PC-3 (cell line): ENCODE results near the gene BMPR1A. TPM values are rescaled to one million over a fixed set of nuclear protein-coding genes. Genes with fewer than 3 reads are reported as not detected.
A peak's percentile ranks its signal among the peaks of the same experiment; 100 is the strongest.

Source experiments
- ATAC-seq: fragments of 200-7000 bp; cut with Tn5 transposase; 2 replicates; pipeline ENCODE4 v1.9.1; 2020; ENCODE audit warnings: mild to moderate bottlenecking, moderate library complexity
- BruUV-seq: library from RNA; stranded (reverse); fragments of 400-500 nt; replicated peaks from 2 replicates; lab custom pipeline; 2021; lab: Mats Ljungman, UMichigan
- CTCF ChIA-PET: fragments of 300-600 bp; sonication (Branson Sonifier 250); formaldehyde crosslinking; loops from one replicate; lab custom pipeline; 2022; ENCODE audit warnings: antibody characterized with exemption; lab: Charles Lee
- POLR2A ChIA-PET: fragments of 300-600 bp; sonication (Branson Sonifier 250); formaldehyde crosslinking; loops from one replicate; lab custom pipeline; 2022; ENCODE audit warnings: antibody characterized with exemption; ENCODE audit not compliant: unreplicated experiment; lab: Charles Lee
- DNase-seq: peaks from one replicate; pipeline ENCODE4 v3.0.0-alpha.2; 2015
- H2AFZ ChIP-seq: fragments of 300-600 bp; sonication (generic); 2 replicates; pipeline ENCODE4 v1.6.0; 2016; ENCODE audit warnings: antibody characterized with exemption, low read length
- H3F3A ChIP-seq: fragments of 300-600 bp; sonication (generic); one replicate; pipeline ENCODE4 v1.6.0; 2017; ENCODE audit warnings: antibody characterized with exemption, low read length, control low read depth, mild to moderate bottlenecking; ENCODE audit not compliant: unreplicated experiment
- H3K27ac ChIP-seq: fragments of 300-600 bp; sonication (generic); 2 replicates; pipeline ENCODE4 v1.5.1; 2016; ENCODE audit warnings: mild to moderate bottlenecking, low read length
- H3K27me3 ChIP-seq: fragments of 300-600 bp; sonication (generic); 2 replicates; pipeline ENCODE4 v1.6.1; 2016; ENCODE audit warnings: low read length, mixed read lengths
- H3K36me3 ChIP-seq: fragments of 300-600 bp; sonication (generic); 2 replicates; pipeline ENCODE4 v1.6.1; 2016; ENCODE audit warnings: low read depth, mixed run types, low read length, mixed read lengths
- H3K4me1 ChIP-seq: fragments of 300-600 bp; sonication (generic); 2 replicates; pipeline ENCODE4 v1.5.1; 2016; ENCODE audit warnings: low read length; ENCODE audit not compliant: insufficient read depth
- H3K4me2 ChIP-seq: fragments of 300-600 bp; sonication (generic); 2 replicates; pipeline ENCODE4 v1.6.0; 2016; ENCODE audit warnings: low read length
- H3K4me3 ChIP-seq: fragments of 300-600 bp; sonication (generic); 2 replicates; pipeline ENCODE4 v1.5.1; 2016; ENCODE audit warnings: mild to moderate bottlenecking, low read length, mixed read lengths
- H3K79me2 ChIP-seq: fragments of 300-600 bp; sonication (generic); 2 replicates; pipeline ENCODE4 v1.6.1; 2017; ENCODE audit warnings: low read length, mixed read lengths
- H3K9ac ChIP-seq: fragments of 300-600 bp; sonication (generic); 2 replicates; pipeline ENCODE4 v1.6.0; 2016; ENCODE audit warnings: mild to moderate bottlenecking, low read length
- H3K9me2 ChIP-seq: fragments of 300-600 bp; sonication (generic); replicated peaks from 2 replicates; pipeline ENCODE4 v1.6.1; 2016; ENCODE audit warnings: mixed run types, low read length, mixed read lengths
- H3K9me3 ChIP-seq: fragments of 300-600 bp; sonication (generic); 2 replicates; pipeline ENCODE4 v1.6.1; 2016; ENCODE audit warnings: low read length, mixed read lengths
- H4K20me1 ChIP-seq: fragments of 300-600 bp; sonication (generic); 2 replicates; pipeline ENCODE4 v1.6.1; 2016; ENCODE audit warnings: low read length, mixed read lengths
- EZH2 ChIP-seq: fragments of 300-600 bp; sonication (generic); IDR thresholded peaks from one replicate; pipeline ENCODE4 v1.6.1; 2017; ENCODE audit warnings: antibody characterized with exemption, mild to moderate bottlenecking, low read length; ENCODE audit not compliant: unreplicated experiment
- EZH2phosphoT487 ChIP-seq: fragments of 300-600 bp; sonication (generic); IDR thresholded peaks from 2 replicates; pipeline ENCODE4 v1.6.1; 2018; ENCODE audit warnings: mild to moderate bottlenecking, antibody characterized with exemption, low read length, borderline replicate concordance
- intact Hi-C: fragments of 100-400 bp; cut with micrococcal nuclease; formaldehyde crosslinking; loops from 2 replicates; pipeline ENCODE4 v1.9.0; 2023
- total RNA-seq: library from RNA; depleted of rRNA; stranded (reverse); fragments of >200 nt; gene quantifications from 2 replicates; pipeline ENCODE4 v1.2.3, GENCODE V29; 2014
- TF ChIP-seq, protein P1 (sequence below): fragments of 300-600 bp; sonication (generic); conservative IDR thresholded peaks from 2 replicates; pipeline ENCODE4 v1.5.1; 2017; ENCODE audit warnings: antibody characterized with exemption, low read depth, mild to moderate bottlenecking, low read length

Gene BMPR1A
- total RNA-seq, 1 experiment from 2014 or later, result 14.5 TPM

DNA sequence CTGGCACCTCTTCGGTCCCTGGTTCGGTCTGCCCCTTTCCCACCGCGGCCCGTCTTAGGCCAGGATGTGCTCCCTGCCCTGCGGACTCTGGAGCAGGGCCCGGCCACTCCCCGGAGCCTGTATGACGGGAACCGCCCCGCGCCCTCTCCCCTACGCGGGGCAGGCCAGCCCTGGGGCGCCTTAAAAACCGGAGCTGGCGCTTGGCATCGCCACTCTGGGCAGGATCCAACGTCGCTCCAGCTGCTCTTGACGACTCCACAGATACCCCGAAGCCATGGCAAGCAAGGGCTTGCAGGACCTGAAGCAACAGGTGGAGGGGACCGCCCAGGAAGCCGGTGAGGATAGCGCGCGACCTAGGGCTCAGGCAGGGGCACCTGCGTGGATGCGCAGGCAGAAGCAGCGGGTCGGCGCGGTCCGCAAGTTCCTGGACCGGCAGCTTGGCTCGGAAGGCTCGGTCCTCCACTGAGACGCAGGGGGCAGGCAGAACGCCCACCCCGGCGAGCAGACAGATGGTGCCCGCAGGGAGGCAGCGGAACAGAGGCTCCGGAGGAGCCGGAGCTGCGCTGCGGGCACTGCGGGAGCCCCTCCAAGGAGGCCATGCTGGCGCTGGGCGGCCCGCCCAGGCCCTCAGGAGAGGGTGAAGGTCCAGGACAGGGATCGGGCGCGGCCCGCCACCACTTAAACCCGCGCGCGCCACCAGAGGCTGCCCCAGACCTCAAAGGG lies 212.0 kb downstream of the BMPR1A start, which contains the start of gene ADIRF:
Gene ADIRF (plus strand): TSS at position 212 of the 723 bp plus-strand sequence. CDS start 63 bp downstream, at position 275.
- no peak for TF ChIP-seq EZH2
- no peak for TF ChIP-seq EZH2phosphoT487
- TF ChIP-seq, protein P1, sequence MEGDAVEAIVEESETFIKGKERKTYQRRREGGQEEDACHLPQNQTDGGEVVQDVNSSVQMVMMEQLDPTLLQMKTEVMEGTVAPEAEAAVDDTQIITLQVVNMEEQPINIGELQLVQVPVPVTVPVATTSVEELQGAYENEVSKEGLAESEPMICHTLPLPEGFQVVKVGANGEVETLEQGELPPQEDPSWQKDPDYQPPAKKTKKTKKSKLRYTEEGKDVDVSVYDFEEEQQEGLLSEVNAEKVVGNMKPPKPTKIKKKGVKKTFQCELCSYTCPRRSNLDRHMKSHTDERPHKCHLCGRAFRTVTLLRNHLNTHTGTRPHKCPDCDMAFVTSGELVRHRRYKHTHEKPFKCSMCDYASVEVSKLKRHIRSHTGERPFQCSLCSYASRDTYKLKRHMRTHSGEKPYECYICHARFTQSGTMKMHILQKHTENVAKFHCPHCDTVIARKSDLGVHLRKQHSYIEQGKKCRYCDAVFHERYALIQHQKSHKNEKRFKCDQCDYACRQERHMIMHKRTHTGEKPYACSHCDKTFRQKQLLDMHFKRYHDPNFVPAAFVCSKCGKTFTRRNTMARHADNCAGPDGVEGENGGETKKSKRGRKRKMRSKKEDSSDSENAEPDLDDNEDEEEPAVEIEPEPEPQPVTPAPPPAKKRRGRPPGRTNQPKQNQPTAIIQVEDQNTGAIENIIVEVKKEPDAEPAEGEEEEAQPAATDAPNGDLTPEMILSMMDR, result no peak
- BruUV-seq, result no TSS peak
- peak; percentile 70 for DNase-seq
- H3K4me1 ChIP-seq, result peaks cover 53% of the 10 kb centered on the region
- no peaks in the 10 kb centered on the region for H3K9me3 ChIP-seq
- no peaks in the 10 kb centered on the region for H3K36me3 ChIP-seq
- H3K27me3 ChIP-seq, result no peaks in the 10 kb centered on the region
- H3K9ac ChIP-seq, result peak within 1 kb of the TSS; percentile 92
- H3F3A ChIP-seq, result no peaks in the 10 kb centered on the region
- intact Hi-C loops, result no loop called here
- ChIA-PET CTCF (interaction anchor here (0.5 kb wide), 1 partner anchor 84 kb away, joined by 3 read pairs; no protein-coding TSS in a partner anchor), POLR2A (interaction anchor here (0.5 to 0.6 kb wide), 2 partner anchors 121 to 131 kb away, joined by 3 to 4 read pairs; no protein-coding TSS in a partner anchor)
- H3K27ac ChIP-seq, result peak within 1 kb of the TSS; percentile 94
- peak; percentile 18 for ATAC-seq
- peak within 1 kb of the TSS; percentile 71 for H3K4me3 ChIP-seq
- H3K79me2 ChIP-seq, result peaks cover 32% of the 10 kb centered on the region
- no peaks in the 10 kb centered on the region for H3K9me2 ChIP-seq
- H2AFZ ChIP-seq, result peak within 1 kb of the TSS; percentile 15
- peaks cover 5% of the 10 kb centered on the region; the same call in 1 of the 2 replicates for H4K20me1 ChIP-seq
- peak within 1 kb of the TSS; percentile 90 for H3K4me2 ChIP-seq

DNA sequence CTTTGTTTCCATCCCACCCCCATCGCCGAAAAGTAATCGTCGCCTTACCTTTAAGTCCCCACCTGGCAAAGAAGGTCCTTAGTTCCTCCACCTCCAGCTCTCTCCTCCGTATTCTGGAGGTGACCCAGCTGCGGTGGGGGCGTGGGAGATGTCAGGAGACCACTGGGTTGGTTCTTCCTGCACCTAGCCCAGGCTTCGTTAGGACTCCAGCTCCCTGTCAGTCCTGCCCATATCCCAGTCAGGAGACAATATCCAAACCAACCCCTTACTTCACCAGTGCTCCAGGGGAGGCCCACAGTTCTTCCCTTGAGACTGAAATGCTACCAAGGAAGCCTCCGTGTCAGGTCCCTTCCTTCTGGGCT lies 212.6 kb downstream of the BMPR1A start:
- H3K79me2 ChIP-seq, result peaks cover 32% of the 10 kb centered on the region
- POLR2A ChIA-PET, result no interaction called here
- H4K20me1 ChIP-seq, result peaks cover 5% of the 10 kb centered on the region; the same call in 1 of the 2 replicates
- peak overlapping the region; percentile 90 for H3K4me2 ChIP-seq
- H3K9me3 ChIP-seq, result no peaks in the 10 kb centered on the region
- H3K27ac ChIP-seq, result peak overlapping the region; percentile 94
- no peaks in the 10 kb centered on the region for H3F3A ChIP-seq
- CTCF ChIA-PET, result interaction anchor here (1.0 kb wide), 1 partner anchor 86 kb away, joined by 3 read pairs; no protein-coding TSS in a partner anchor
- ATAC-seq (no peak), DNase-seq (no peak)
- H3K9ac ChIP-seq, result peak overlapping the region; percentile 92
- peaks cover 53% of the 10 kb centered on the region for H3K4me1 ChIP-seq
- no peaks in the 10 kb centered on the region for H3K27me3 ChIP-seq
- intact Hi-C loops, result no loop called here
- no peaks in the 10 kb centered on the region for H3K9me2 ChIP-seq
- H3K4me3 ChIP-seq, result peak overlapping the region; percentile 71
- H3K36me3 ChIP-seq, result no peaks in the 10 kb centered on the region
- H2AFZ ChIP-seq, result no peak overlapping the region
- TF ChIP-seq, protein P1, result no peak
- no TSS peak for BruUV-seq
